A549 (cell line): ENCODE results near the gene VHLL. TPM values are rescaled to one million over a fixed set of nuclear protein-coding genes. Genes with fewer than 3 reads are reported as not detected.

Source experiments
- ATAC-seq, 2 experiments: fragments of 200-7000 bp in 1 of 2; fragments of >200 bp in 1 of 2; cut with Nextera tagmentation in 1 of 2; cut with Tn5 transposase in 1 of 2; 3 replicates each; pipeline versions ENCODE4 v1.8.0 to v1.9.1; 2018 to 2020; ENCODE audit warnings: mild to moderate bottlenecking in 1 of 2, moderate library complexity in 1 of 2
- CTCF ChIA-PET: fragments of 300-600 bp; sonication (Branson Sonifier 250); formaldehyde crosslinking; extraction: SDS; loops from one replicate; lab custom pipeline; 2021; ENCODE audit warnings: antibody characterized with exemption, inconsistent platforms; lab: Yijun Ruan, JAX
- POLR2A ChIA-PET: fragments of 350-600 bp; formaldehyde crosslinking; extraction: SDS; loops from one replicate; lab custom pipeline; 2021; ENCODE audit warnings: antibody characterized with exemption, inconsistent platforms; lab: Yijun Ruan, JAX
- DNase-seq, 2 experiments: peaks; one replicate each; pipeline versions ENCODE4 v3.0.0 to v3.0.0-alpha.2; 2011 to 2016; ENCODE audit warnings: low read depth in 1 of 2, low spot score in 1 of 2
- FAIRE-seq: peaks from 2 replicates; lab custom pipeline; 2011; peaks lifted over from hg19 to GRCh38; lab: Jason Lieb, UNC
- H3K27ac ChIP-seq, 2 experiments: fragments of >200 bp; sonication (Bioruptor Twin); formaldehyde crosslinking; 3 replicates each; pipeline ENCODE4 v1.5.1; 2016 to 2017
- H3K4me1 ChIP-seq: fragments of >200 bp; sonication (Bioruptor Twin); formaldehyde crosslinking; 3 replicates; pipeline ENCODE4 v1.6.1; 2016
- H3K4me2 ChIP-seq: fragments of >200 bp; sonication (Bioruptor Twin); formaldehyde crosslinking; 3 replicates; pipeline ENCODE4 v1.6.1; 2016
- H3K4me3 ChIP-seq: fragments of >200 bp; sonication (Bioruptor Twin); formaldehyde crosslinking; 3 replicates; pipeline ENCODE4 v1.5.1; 2016
- H3K9me3 ChIP-seq: fragments of >200 bp; sonication (Bioruptor Twin); formaldehyde crosslinking; 3 replicates; pipeline ENCODE4 v1.6.1; 2016
- BHLHE40 ChIP-seq: IDR thresholded peaks from 2 replicates; pipeline ENCODE4 v1.6.1; 2012; ENCODE audit warnings: low read depth, low read length, inconsistent platforms
- CBX2 ChIP-seq: fragments of 200-600 bp; sonication (generic); IDR thresholded peaks from 2 replicates; pipeline ENCODE4 v1.6.1; 2016; ENCODE audit warnings: low read depth, mild to moderate bottlenecking, borderline replicate concordance
- CBX8 ChIP-seq: fragments of 200-600 bp; sonication (generic); IDR thresholded peaks from 2 replicates; pipeline ENCODE4 v1.6.1; 2016
- CEBPB ChIP-seq, 2 experiments: fragments of >200 bp in 1 of 2; sonication (Bioruptor Twin) in 1 of 2; formaldehyde crosslinking in 1 of 2; IDR thresholded peaks; 2 replicates each; pipeline ENCODE4 v1.6.1; 2012 to 2016
- CHD2 ChIP-seq: fragments of 150-350 bp; IDR thresholded peaks from 2 replicates; pipeline ENCODE4 v1.6.1; 2014; ENCODE audit warnings: low read length; ENCODE audit not compliant: partially characterized antibody
- CHD4 ChIP-seq: fragments of 200-600 bp; sonication (generic); IDR thresholded peaks from 2 replicates; pipeline ENCODE4 v1.6.1; 2016; ENCODE audit warnings: antibody characterized with exemption, mild to moderate bottlenecking, borderline replicate concordance
- EHMT2 ChIP-seq: fragments of 200-600 bp; sonication (generic); IDR thresholded peaks from 2 replicates; pipeline ENCODE4 v1.6.1; 2016; ENCODE audit warnings: antibody characterized with exemption, low read depth, mild to moderate bottlenecking, moderate library complexity
- EP300 ChIP-seq, 2 experiments: fragments of >200 bp; sonication (Bioruptor Twin); formaldehyde crosslinking; IDR thresholded peaks; 2 replicates in 1 of 2; 3 replicates in 1 of 2; pipeline ENCODE4 v1.6.1; 2016 to 2017
- FOXS1 ChIP-seq: fragments of 250-450 bp; sonication (Bioruptor Pico); IDR thresholded peaks from 2 replicates; pipeline ENCODE4 v1.5.0; 2020; ENCODE audit warnings: mild to moderate bottlenecking, moderate library complexity
- HEYL ChIP-seq: fragments of 250-450 bp; sonication (Bioruptor Pico); IDR thresholded peaks from 2 replicates; pipeline ENCODE4 v1.8.0; 2021; ENCODE audit warnings: mild to moderate bottlenecking, moderate library complexity
- KDM5A ChIP-seq: fragments of 200-600 bp; sonication (generic); IDR thresholded peaks from 2 replicates; pipeline ENCODE4 v1.6.1; 2016; ENCODE audit warnings: antibody characterized with exemption, mild to moderate bottlenecking
- MAFK ChIP-seq: fragments of 450-650 bp; IDR thresholded peaks from 2 replicates; pipeline ENCODE4 v1.6.1; 2014; ENCODE audit not compliant: partially characterized antibody
- MAX ChIP-seq: IDR thresholded peaks from 2 replicates; pipeline ENCODE4 v1.6.1; 2012
- MAZ ChIP-seq: fragments of 150-350 bp; IDR thresholded peaks from 2 replicates; pipeline ENCODE4 v1.6.1; 2014; ENCODE audit warnings: antibody characterized with exemption, low read depth, low read length, borderline replicate concordance
- MYC ChIP-seq: IDR thresholded peaks from 2 replicates; pipeline ENCODE4 v1.6.1; 2012; ENCODE audit warnings: mild to moderate bottlenecking, inconsistent platforms, low read length, improper control_type of control experiment, borderline replicate concordance
- NFE2L2 ChIP-seq: fragments of 150-350 bp; conservative IDR thresholded peaks from 2 replicates; pipeline ENCODE4 v1.6.1; 2014; ENCODE audit warnings: low read length
- NPAS2 ChIP-seq: fragments of 250-450 bp; sonication (Bioruptor Pico); IDR thresholded peaks from 2 replicates; pipeline ENCODE4 v1.8.0; 2022; ENCODE audit warnings: mild to moderate bottlenecking, moderate library complexity, borderline replicate concordance
- POLR2AphosphoS2 ChIP-seq: conservative IDR thresholded peaks from 2 replicates; pipeline ENCODE4 v1.6.1; 2012; ENCODE audit warnings: low read length, improper control_type of control experiment, inconsistent platforms
- RARB ChIP-seq: fragments of 250-450 bp; sonication (Bioruptor Pico); IDR thresholded peaks from 2 replicates; pipeline ENCODE4 v1.8.0; 2021; ENCODE audit warnings: mild to moderate bottlenecking, moderate library complexity
- SMC3 ChIP-seq: fragments of >200 bp; sonication (Bioruptor Twin); formaldehyde crosslinking; IDR thresholded peaks from 3 replicates; pipeline ENCODE4 v1.6.1; 2018; ENCODE audit warnings: inconsistent platforms
- TP53 ChIP-seq: fragments of 250-450 bp; sonication (Bioruptor Pico); IDR thresholded peaks from 2 replicates; pipeline ENCODE4 v1.5.0; 2021; ENCODE audit warnings: mild to moderate bottlenecking, moderate library complexity
- ZC3H11A ChIP-seq: fragments of 450-650 bp; IDR thresholded peaks from 2 replicates; pipeline ENCODE4 v1.6.1; 2014; ENCODE audit warnings: antibody characterized with exemption, mild to moderate bottlenecking
- ZFP36 ChIP-seq: fragments of 450-650 bp; IDR thresholded peaks from 2 replicates; pipeline ENCODE4 v1.6.1; 2014; ENCODE audit warnings: borderline replicate concordance; ENCODE audit not compliant: partially characterized antibody
- WGBS: methylation state at CpG from one replicate; pipeline ENCODE4 v1.1.6; 2017; ENCODE audit errors: missing lambda C conversion rate; 5-methylcytosine and 5-hydroxymethylcytosine counted together
- polyA minus RNA-seq: library from RNA; depleted of rRNA, polyadenylated mRNA; stranded (reverse); fragments of >200 nt; gene quantifications from 2 replicates; pipeline ENCODE4 v1.2.3, GENCODE V29; 2011; rRNA and poly(A)+ RNA removed
- polyA plus RNA-seq, 4 experiments: library from polyadenylated mRNA; depleted of rRNA in 3 of 4; stranded (reverse); fragments of >200 nt; fragmentation: RNase III in 1 of 4; extraction: RNeasy Plus Mini Kit Qiagen cat#74134 plus additional on column Dnase treatment in 1 of 4; gene quantifications; 2 replicates in 3 of 4; 3 replicates in 1 of 4; pipeline ENCODE4 v1.2.3, GENCODE V29; 2011 to 2017
- TF ChIP-seq, protein P1 (sequence below): fragments of 250-450 bp; sonication (Bioruptor Pico); IDR thresholded peaks from 2 replicates; pipeline ENCODE4 v1.5.0; 2021; ENCODE audit warnings: mild to moderate bottlenecking, moderate library complexity, borderline replicate concordance
- TF ChIP-seq, protein P2 (sequence below): fragments of >200 bp; sonication (Bioruptor Twin); formaldehyde crosslinking; IDR thresholded peaks from 2 replicates; pipeline ENCODE4 v1.6.1; 2016
- TF ChIP-seq, protein P3 (sequence below): fragments of 250-450 bp; sonication (Bioruptor Pico); IDR thresholded peaks from 2 replicates; pipeline ENCODE4 v1.5.0; 2020; ENCODE audit warnings: low read depth, mild to moderate bottlenecking, moderate library complexity
- TF ChIP-seq, protein P4 (sequence below): fragments of 150-350 bp; IDR thresholded peaks from 2 replicates; pipeline ENCODE4 v1.6.1; 2014; ENCODE audit warnings: low read depth, mild to moderate bottlenecking, low read length

The VHLL gene
- polyA plus RNA-seq (2011; rRNA removed) (not detected in 2 replicates), polyA plus RNA-seq (2017; fragmentation: RNase III; extraction: RNeasy Plus Mini Kit Qiagen cat#74134 plus additional on column Dnase treatment) (not detected in 3 replicates), polyA minus RNA-seq (0.58 TPM in 1 of 2 replicates, not detected in the other)
- not detected in 2 replicates for polyA plus RNA-seq (2012; cell fraction: cytosol; rRNA removed)
- 0.24 and 0.26 TPM in 2 replicates for polyA plus RNA-seq (2012; cell fraction: nucleus; rRNA removed)

- ChIA-PET POLR2A (no interaction called here), CTCF (interaction anchor here (0.6 to 1.8 kb wide), 6 partner anchors 9 to 1048 kb away, joined by 3 to 10 read pairs (median 4); no protein-coding TSS in a partner anchor)
- peaks cover 4% of the 10 kb centered on the region; the same call in 1 of the 3 replicates for H3K4me1 ChIP-seq
- no peak within 1 kb of the TSS for H3K4me3 ChIP-seq
- no peak for TF ChIP-seq HEYL (CRISPR knock-in tag)
- TF ChIP-seq TP53 (CRISPR knock-in tag) = no peak
- TF ChIP-seq POLR2AphosphoS2 = no peak
- TF ChIP-seq, protein P1, sequence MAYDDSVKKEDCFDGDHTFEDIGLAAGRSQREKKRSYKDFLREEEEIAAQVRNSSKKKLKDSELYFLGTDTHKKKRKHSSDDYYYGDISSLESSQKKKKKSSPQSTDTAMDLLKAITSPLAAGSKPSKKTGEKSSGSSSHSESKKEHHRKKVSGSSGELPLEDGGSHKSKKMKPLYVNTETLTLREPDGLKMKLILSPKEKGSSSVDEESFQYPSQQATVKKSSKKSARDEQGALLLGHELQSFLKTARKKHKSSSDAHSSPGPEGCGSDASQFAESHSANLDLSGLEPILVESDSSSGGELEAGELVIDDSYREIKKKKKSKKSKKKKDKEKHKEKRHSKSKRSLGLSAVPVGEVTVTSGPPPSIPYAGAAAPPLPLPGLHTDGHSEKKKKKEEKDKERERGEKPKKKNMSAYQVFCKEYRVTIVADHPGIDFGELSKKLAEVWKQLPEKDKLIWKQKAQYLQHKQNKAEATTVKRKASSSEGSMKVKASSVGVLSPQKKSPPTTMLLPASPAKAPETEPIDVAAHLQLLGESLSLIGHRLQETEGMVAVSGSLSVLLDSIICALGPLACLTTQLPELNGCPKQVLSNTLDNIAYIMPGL (CRISPR knock-in tag) = no peak
- no peak for TF ChIP-seq CHD4
- TF ChIP-seq CHD2 = no peak
- TF ChIP-seq KDM5A = no peak
- no peak for TF ChIP-seq FOXS1
- TF ChIP-seq, protein P2, sequence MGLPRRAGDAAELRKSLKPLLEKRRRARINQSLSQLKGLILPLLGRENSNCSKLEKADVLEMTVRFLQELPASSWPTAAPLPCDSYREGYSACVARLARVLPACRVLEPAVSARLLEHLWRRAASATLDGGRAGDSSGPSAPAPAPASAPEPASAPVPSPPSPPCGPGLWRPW = no peak
- no peak for TF ChIP-seq RARB
- 94% methylated on average over 15 of the region's 19 CpGs for WGBS
- no peaks in the 10 kb centered on the region for H3K9me3 ChIP-seq
- H3K27ac ChIP-seq = no peak within 1 kb of the TSS
- H3K4me2 ChIP-seq = no peak within 1 kb of the TSS
- ATAC-seq (0 out of 6 replicates have a peak, but pooled peaks of 1 of the 2 experiments have one; percentile 11), FAIRE-seq (no peak), DNase-seq (no peak)
Measured at GRCh38 chr1:156298852-156299357, at the start of gene VHLL. VHLL (minus strand) TSS chr1:156299307; CDS start chr1:156299189, 118 bp downstream.

DNA sequence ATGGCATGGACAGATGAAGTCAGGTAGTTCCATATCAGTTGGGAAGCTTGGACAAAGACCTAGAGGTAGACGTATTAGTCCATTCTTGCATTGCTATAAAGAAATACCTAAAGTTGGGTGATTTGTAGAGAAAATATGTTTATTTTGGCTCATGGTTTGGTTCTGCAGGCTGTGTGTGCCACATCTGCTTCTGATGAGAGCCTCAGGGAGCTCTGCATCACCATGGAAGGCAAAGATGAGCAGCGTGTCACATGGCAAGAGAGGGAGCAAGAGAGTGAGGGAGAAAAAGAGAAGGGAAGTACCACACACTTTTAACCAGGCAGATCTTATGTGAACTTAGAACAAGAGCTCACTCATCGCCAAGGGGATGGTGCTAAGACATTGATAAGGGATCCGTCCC is 48.2 kb upstream of the VHLL start:
- ChIA-PET POLR2A (no interaction called here), CTCF (interaction anchor here (0.8 to 6.9 kb wide), 8 partner anchors 9 to 98 kb away, joined by 3 to 36 read pairs (median 4); partner anchors contain the start of genes CCT3 and TSACC)
- FAIRE-seq = no peak

More for the DNA sequence above, 48.2 kb upstream of the VHLL start:
- H3K4me2 ChIP-seq = no peak overlapping the region
- no peak overlapping the region for H3K27ac ChIP-seq
- no peak overlapping the region for H3K4me3 ChIP-seq
- H3K4me1 ChIP-seq = no peaks in the 10 kb centered on the region
- H3K9me3 ChIP-seq = no peaks in the 10 kb centered on the region
- no peak for DNase-seq
- TF ChIP-seq ZFP36 (no peak), EP300 (IDR thresholded peaks at IDR 0.05) (no peak), MAZ (no peak), CBX2 (no peak), MAX (no peak), CHD4 (no peak), MYC (no peak), CBX8 (no peak), CEBPB (IDR thresholded peaks at IDR 0.05) (no peak), SMC3 (no peak), MAFK (no peak), EHMT2 (no peak), NPAS2 (CRISPR knock-in tag) (no peak), NFE2L2 (no peak), BHLHE40 (no peak), RARB (no peak), ZC3H11A (no peak)
- TF ChIP-seq, protein P3, sequence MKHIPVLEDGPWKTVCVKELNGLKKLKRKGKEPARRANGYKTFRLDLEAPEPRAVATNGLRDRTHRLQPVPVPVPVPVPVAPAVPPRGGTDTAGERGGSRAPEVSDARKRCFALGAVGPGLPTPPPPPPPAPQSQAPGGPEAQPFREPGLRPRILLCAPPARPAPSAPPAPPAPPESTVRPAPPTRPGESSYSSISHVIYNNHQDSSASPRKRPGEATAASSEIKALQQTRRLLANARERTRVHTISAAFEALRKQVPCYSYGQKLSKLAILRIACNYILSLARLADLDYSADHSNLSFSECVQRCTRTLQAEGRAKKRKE (CRISPR knock-in tag) = no peak
- TF ChIP-seq, protein P4, sequence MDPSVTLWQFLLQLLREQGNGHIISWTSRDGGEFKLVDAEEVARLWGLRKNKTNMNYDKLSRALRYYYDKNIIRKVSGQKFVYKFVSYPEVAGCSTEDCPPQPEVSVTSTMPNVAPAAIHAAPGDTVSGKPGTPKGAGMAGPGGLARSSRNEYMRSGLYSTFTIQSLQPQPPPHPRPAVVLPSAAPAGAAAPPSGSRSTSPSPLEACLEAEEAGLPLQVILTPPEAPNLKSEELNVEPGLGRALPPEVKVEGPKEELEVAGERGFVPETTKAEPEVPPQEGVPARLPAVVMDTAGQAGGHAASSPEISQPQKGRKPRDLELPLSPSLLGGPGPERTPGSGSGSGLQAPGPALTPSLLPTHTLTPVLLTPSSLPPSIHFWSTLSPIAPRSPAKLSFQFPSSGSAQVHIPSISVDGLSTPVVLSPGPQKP = no peak
- TF ChIP-seq, protein P2 = no peak
- TF ChIP-seq, all 56 proteins: peak for 0
- 72% methylated on average over 4 of the region's 4 CpGs for WGBS
- 0 out of 6 replicates have a peak, but pooled peaks of 1 of the 2 experiments have one; percentile 19 for ATAC-seq
